Peyer's patch (tissue), 4 donors: ENCODE results near the gene ATP5MC2.

Experiments used
- CTCF ChIP-seq, 6 experiments: fragments of 450-650 bp in 4 of 6; fragments of 200-600 bp in 2 of 6; sonication (generic) in 1 of 6; IDR thresholded peaks; one replicate each; pipeline ENCODE4 v1.5.1; 2017 to 2019; ENCODE audit warnings: antibody characterized with exemption in 6 of 6, mild to moderate bottlenecking in 3 of 6, moderate library complexity in 1 of 6
- POLR2A ChIP-seq, 2 donors: fragments of 450-650 bp; IDR thresholded peaks; one replicate each; pipeline ENCODE4 v1.5.1; 2017; ENCODE audit warnings: antibody characterized with exemption in 2 of 2, mild to moderate bottlenecking in 2 of 2, moderate library complexity in 2 of 2

GRCh38 chr12:53675701-53676607 is at the start of gene ATP5MC2:
- TF ChIP-seq CTCF (IDR thresholded peaks at IDR 0.05), result peak; percentile 99 to 100 (median 100)
- TF ChIP-seq POLR2A (IDR thresholded peaks at IDR 0.05), result peak; percentile 49 to 74
